Thyroid gland (tissue), 4 donors: ENCODE results near the gene P2RX6. TPM values are rescaled to one million over a fixed set of nuclear protein-coding genes. Genes with fewer than 3 reads are reported as not detected.

ENCODE experiments used
- DNase-seq, 2 donors: peaks; one replicate each; pipeline ENCODE4 v3.0.0-alpha.2; 2019
- H3K27ac ChIP-seq, 3 donors: fragments of 200-600 bp; sonication (generic); 1 replicate in 2 of 3; 2 replicates in 1 of 3; pipeline ENCODE4 v1.5.1; 2016 to 2019; ENCODE audit warnings: mild to moderate bottlenecking in 1 of 3, moderate library complexity in 1 of 3
- H3K27me3 ChIP-seq: fragments of 200-600 bp; sonication (generic); one replicate; pipeline ENCODE4 v1.5.1; 2019
- H3K36me3 ChIP-seq, 2 donors: fragments of 200-600 bp; sonication (generic); one replicate each; pipeline ENCODE4 v1.5.1; 2016 to 2019
- H3K4me1 ChIP-seq, 2 donors: fragments of 200-600 bp; sonication (generic); one replicate each; pipeline ENCODE4 v1.5.1; 2017 to 2019
- H3K4me3 ChIP-seq, 3 donors: fragments of 200-600 bp; sonication (generic); replicated peaks in 1 of 3; 1 replicate in 2 of 3; 2 replicates in 1 of 3; pipeline ENCODE4 v1.5.1; 2016; ENCODE audit warnings: mild to moderate bottlenecking in 1 of 3
- H3K9me3 ChIP-seq: fragments of 200-600 bp; sonication (generic); one replicate; pipeline ENCODE4 v1.5.1; 2017
- CTCF ChIP-seq, 6 experiments: fragments of 200-600 bp in 3 of 6; fragments of 450-650 bp in 3 of 6; sonication (generic) in 3 of 6; IDR thresholded peaks; one replicate each; pipeline ENCODE4 v1.5.1; 2016 to 2019; ENCODE audit warnings: antibody characterized with exemption in 6 of 6, mild to moderate bottlenecking in 2 of 6, inconsistent platforms in 1 of 6, moderate library complexity in 1 of 6
- POLR2A ChIP-seq, 2 donors: fragments of 450-650 bp; IDR thresholded peaks; one replicate each; pipeline ENCODE4 v1.6.1; 2017; ENCODE audit warnings: antibody characterized with exemption in 2 of 2, mild to moderate bottlenecking in 2 of 2, moderate library complexity in 1 of 2
- WGBS, 2 donors: methylation state at CpG; one replicate each; pipeline ENCODE4 v1.1.5; 2017; 5-methylcytosine and 5-hydroxymethylcytosine counted together
- intact Hi-C: fragments of 100-400 bp; cut with DNase I; formaldehyde crosslinking; loops from one replicate; pipeline ENCODE4 v1.15.1; 2023
- total RNA-seq, 4 donors: library from RNA; depleted of rRNA; stranded (reverse); fragments of >200 nt; gene quantifications; one replicate each; pipeline ENCODE4 v1.2.3, GENCODE V29; 2016

P2RX6 gene
- total RNA-seq, 4 donors from 2014 or later, result 0.40 TPM; not detected in 3

GRCh38 chr22:21025763-21026755 is 11.1 kb downstream of the P2RX6 start:
- H3K4me1 ChIP-seq, result peaks cover 0 to 6% of the 10 kb centered on the region in 2 donors

DNA sequence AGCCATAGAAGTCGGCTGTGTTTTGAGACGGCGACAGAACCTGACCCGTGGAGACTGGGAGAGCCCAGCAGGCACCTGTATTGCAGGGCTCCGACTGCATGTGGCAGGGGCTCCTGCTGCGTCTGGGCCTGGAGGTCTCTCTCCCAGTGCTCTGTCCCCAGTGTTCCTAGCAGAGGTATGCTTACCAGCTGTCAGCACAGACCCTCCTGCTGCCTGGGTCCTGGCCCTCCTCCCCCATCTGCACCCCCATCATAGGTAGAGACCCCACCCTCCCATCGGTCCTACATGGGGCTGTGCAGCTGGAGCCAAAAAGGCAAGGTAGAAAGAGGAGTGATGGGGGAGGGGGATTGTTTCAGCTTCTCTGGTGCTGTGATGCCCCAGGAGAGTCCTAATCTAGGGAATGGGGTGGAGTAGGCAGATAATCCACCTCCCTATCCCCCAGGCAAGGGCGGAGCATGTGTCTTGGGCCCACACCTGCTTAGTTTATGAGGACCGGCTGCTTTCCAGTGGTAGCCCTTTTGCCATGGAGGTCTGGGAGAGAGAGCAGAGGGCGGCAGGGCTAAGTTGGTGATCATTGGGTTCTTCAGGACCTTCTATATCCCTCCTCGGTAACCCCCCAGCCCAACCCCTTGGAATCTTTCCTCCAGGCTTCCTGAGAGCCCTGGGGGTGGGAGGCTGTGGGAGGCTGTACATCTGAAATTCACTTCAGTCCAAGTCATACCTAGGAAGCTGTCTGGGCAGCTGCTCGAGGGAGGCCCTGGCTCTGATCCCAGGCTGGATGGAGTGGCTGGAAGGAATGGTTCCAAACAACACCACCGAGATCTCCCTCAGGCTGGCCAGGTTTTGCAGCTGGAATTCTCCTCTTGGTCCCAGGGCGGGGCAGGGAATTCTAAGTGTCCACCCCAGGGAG is 12.1 kb downstream of the P2RX6 start:
- intact Hi-C loops, result no loop called here
- peak; percentile 84 to 88 for DNase-seq
- 51 to 66% methylated on average over 8 to 13 of the region's 14 CpGs for WGBS, 2 donors

More at GRCh38 chr22:21025763-21026755, 11.1 kb downstream of the P2RX6 start:
- Histone ChIP-seq H3K27ac (no peak overlapping the region), H3K27me3 (no peaks in the 10 kb centered on the region), H3K4me3 (no peak overlapping the region), H3K36me3 (no peaks in the 10 kb centered on the region), H3K9me3 (no peaks in the 10 kb centered on the region)
- 84 to 91% methylated on average over 10 to 12 of the region's 27 CpGs for WGBS, 2 donors
- no peak for DNase-seq
- intact Hi-C loops, result no loop called here
- no peak for TF ChIP-seq POLR2A (IDR thresholded peaks at IDR 0.05)

DNA sequence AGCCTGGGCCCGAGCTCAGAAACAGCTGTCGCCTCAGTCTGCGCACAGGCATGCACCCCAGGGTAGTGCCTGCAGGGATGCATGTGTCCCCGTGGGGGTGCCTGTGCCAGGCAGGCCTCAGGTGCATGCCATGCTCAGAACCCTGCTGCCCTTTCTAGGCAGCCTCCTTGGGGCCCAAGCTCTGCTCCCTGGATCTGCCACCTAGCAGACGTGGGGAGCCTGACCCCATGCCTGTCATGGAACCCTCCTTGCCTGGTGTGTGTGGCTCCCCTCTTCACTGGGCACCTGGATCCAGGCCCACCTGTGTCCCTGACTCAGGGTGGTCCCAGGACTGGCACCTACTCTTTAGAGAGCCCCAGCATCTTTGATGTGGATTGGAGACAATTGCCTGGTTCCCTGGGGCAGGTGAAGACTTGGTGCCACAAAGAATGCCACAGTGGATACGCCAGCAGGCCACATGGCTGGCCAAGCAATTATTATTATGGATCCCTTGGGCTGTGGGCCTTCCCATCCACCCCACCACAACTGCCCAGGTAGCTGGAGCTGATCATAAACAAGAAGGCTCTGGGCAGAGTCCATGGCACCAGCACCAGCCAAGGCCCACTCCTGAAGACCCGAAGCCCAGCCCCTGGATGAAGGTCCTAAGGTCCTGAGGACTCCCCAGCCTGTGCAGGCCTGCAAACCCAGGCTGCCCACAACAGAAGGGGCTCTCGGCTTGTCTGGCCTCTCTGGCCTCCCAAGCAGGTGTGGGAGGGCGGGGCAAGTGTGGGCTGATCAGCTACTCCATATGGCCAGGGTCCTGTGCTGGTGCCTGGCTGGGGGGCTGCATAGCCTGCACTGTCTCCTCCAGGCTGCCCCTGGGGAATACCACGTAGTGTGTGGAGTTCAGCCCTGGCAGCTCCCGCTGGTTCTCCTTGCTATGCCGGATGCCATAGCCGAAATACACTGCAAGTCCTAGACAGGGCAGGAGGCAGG is 13.6 kb downstream of the P2RX6 start:
- H3K27me3 ChIP-seq, result no peaks in the 10 kb centered on the region

More for the DNA sequence above, 12.1 kb downstream of the P2RX6 start:
- no peaks in the 10 kb centered on the region for H3K9me3 ChIP-seq
- H3K4me3 ChIP-seq, result no peak overlapping the region
- no peaks in the 10 kb centered on the region for H3K27me3 ChIP-seq
- H3K36me3 ChIP-seq, result no peaks in the 10 kb centered on the region
- peaks cover 2 to 10% of the 10 kb centered on the region in 2 donors for H3K4me1 ChIP-seq
- no peak overlapping the region for H3K27ac ChIP-seq
- TF ChIP-seq POLR2A (IDR thresholded peaks at IDR 0.05), result no peak
- no peak for TF ChIP-seq CTCF (IDR thresholded peaks at IDR 0.05)

DNA sequence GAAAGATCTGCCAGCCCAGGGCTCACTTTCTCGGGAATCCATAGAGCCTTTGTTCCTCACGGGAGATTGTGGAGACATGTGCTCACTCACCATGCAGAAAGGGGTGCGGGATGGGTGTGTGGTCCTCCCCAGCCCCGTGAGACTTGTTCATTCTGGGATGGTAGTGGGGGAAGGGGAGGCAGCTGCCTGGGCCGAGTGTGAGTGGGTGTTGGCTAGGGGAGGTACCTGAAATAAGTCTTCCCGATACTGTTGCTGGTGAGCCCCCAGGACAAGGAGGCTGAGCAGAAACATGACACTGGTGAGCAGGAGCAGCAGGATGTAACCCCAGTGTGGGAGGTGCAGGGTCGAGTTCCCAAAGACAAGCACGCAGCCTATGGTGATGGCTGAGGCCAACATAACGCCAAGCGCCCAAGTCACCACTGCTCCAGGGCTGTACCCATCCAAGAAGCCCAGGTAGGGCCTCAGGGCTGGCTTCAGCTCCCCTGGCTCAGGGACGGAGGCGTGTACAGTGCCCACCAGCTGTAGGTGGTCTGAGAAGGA is 14.6 kb downstream of the P2RX6 start:
- intact Hi-C loops, result no loop called here
- no peak for TF ChIP-seq CTCF (IDR thresholded peaks at IDR 0.05)
- TF ChIP-seq POLR2A (IDR thresholded peaks at IDR 0.05), result no peak
- 65 to 68% methylated on average over 9 to 10 of the region's 12 CpGs for WGBS, 2 donors
- no peak overlapping the region for H3K4me3 ChIP-seq
- H3K27me3 ChIP-seq, result no peaks in the 10 kb centered on the region
- no peaks in the 10 kb centered on the region for H3K36me3 ChIP-seq
- peaks cover 4 to 16% of the 10 kb centered on the region in 2 donors for H3K4me1 ChIP-seq
- H3K27ac ChIP-seq, result no peak overlapping the region
- no peaks in the 10 kb centered on the region for H3K9me3 ChIP-seq
- no peak for DNase-seq

More for the DNA sequence above, 13.6 kb downstream of the P2RX6 start:
- intact Hi-C loops, result no loop called here
- Histone ChIP-seq H3K27ac (no peak overlapping the region), H3K4me1 (peaks cover 4 to 16% of the 10 kb centered on the region in 2 donors), H3K36me3 (no peaks in the 10 kb centered on the region), H3K4me3 (no peak overlapping the region), H3K9me3 (no peaks in the 10 kb centered on the region)
- DNase-seq, result no peak
- TF ChIP-seq POLR2A (IDR thresholded peaks at IDR 0.05), result no peak
- no peak for TF ChIP-seq CTCF (IDR thresholded peaks at IDR 0.05)
- WGBS, 2 donors, result 84 to 94% methylated on average over 4 to 6 of the region's 13 CpGs
